ENCODE measurements around the gene ZNF598.
"Not testable (repeated sequence)": the region's sequence is repeated elsewhere in the genome, so short reads cannot be mapped to it uniquely, and the experiment has no call there.

ZNF598 gene

GRCh38 chr16:2040787-2041522 lies 31.3 kb upstream of the ZNF598 start:
- in situ Hi-C loops (cut with MboI; ENCODE audit: low sequenced_read_pairs): no loop called here

GRCh38 chr16:2040041-2040786 lies 30.6 kb upstream of the ZNF598 start:
- in situ Hi-C loops (cut with MboI; ENCODE audit: low sequenced_read_pairs): no loop called here

- in situ Hi-C loops (cut with MboI; ENCODE audit: low sequenced_read_pairs): no loop called here
Measured at GRCh38 chr16:2039274-2040031, 29.8 kb upstream of the ZNF598 start.

- in situ Hi-C loops (cut with MboI; ENCODE audit: low sequenced_read_pairs): no loop called here
Measured at GRCh38 chr16:2038382-2039231, 29.0 kb upstream of the ZNF598 start.

- in situ Hi-C loops (cut with MboI; ENCODE audit: low sequenced_read_pairs): no loop called here
Measured at GRCh38 chr16:2037647-2038381, 28.2 kb upstream of the ZNF598 start.

GRCh38 chr16:2037115-2037514 lies 27.5 kb upstream of the ZNF598 start:
- in situ Hi-C loops (cut with MboI; ENCODE audit: low sequenced_read_pairs): no loop called here

GRCh38 chr16:2036200-2036966 lies 26.8 kb upstream of the ZNF598 start:
- in situ Hi-C loops (cut with MboI; ENCODE audit: low sequenced_read_pairs): no loop called here

- in situ Hi-C loops (cut with MboI; ENCODE audit: low sequenced_read_pairs): no loop called here
Measured at GRCh38 chr16:2035431-2036199, 26.0 kb upstream of the ZNF598 start.

GRCh38 chr16:2034696-2035430 lies 25.2 kb upstream of the ZNF598 start:
- in situ Hi-C loops (cut with MboI; ENCODE audit: low sequenced_read_pairs): no loop called here

- in situ Hi-C loops (cut with MboI; ENCODE audit: low sequenced_read_pairs): not testable (repeated sequence)
Measured at GRCh38 chr16:2033909-2034695, 24.5 kb upstream of the ZNF598 start.

GRCh38 chr16:2033057-2033908 lies 23.7 kb upstream of the ZNF598 start:
- in situ Hi-C loops (cut with MboI; ENCODE audit: low sequenced_read_pairs): no loop called here

GRCh38 chr16:2032285-2033056 lies 22.9 kb upstream of the ZNF598 start:
- in situ Hi-C loops (cut with MboI; ENCODE audit: low sequenced_read_pairs): no loop called here

- in situ Hi-C loops (cut with MboI; ENCODE audit: low sequenced_read_pairs): no loop called here
Measured at GRCh38 chr16:2031081-2031577, 21.5 kb upstream of the ZNF598 start.

GRCh38 chr16:2030036-2030435 lies 20.4 kb upstream of the ZNF598 start:
- in situ Hi-C loops (cut with MboI; ENCODE audit: low sequenced_read_pairs): no loop called here

GRCh38 chr16:2029350-2029749 lies 19.7 kb upstream of the ZNF598 start:
- in situ Hi-C loops (cut with MboI; ENCODE audit: low sequenced_read_pairs): no loop called here

All from HL-60/S4 (cell line).